AG10803 (cell line): Measurements from ENCODE around the gene NECTIN2.

ENCODE experiments used
- DNase-seq: peaks from one replicate; pipeline ENCODE4 v3.0.0; 2010; ENCODE audit warnings: low read depth
- H3K4me3 ChIP-seq: 2 replicates; pipeline ENCODE4 v1.5.1; 2011; ENCODE audit warnings: mild to moderate bottlenecking, low read length, control low read depth
- TF ChIP-seq, protein P1 (sequence below): conservative IDR thresholded peaks from 2 replicates; pipeline ENCODE4 v1.5.1; 2011; ENCODE audit warnings: mild to moderate bottlenecking, low read length, control low read depth, inconsistent platforms

The NECTIN2 gene

DNA sequence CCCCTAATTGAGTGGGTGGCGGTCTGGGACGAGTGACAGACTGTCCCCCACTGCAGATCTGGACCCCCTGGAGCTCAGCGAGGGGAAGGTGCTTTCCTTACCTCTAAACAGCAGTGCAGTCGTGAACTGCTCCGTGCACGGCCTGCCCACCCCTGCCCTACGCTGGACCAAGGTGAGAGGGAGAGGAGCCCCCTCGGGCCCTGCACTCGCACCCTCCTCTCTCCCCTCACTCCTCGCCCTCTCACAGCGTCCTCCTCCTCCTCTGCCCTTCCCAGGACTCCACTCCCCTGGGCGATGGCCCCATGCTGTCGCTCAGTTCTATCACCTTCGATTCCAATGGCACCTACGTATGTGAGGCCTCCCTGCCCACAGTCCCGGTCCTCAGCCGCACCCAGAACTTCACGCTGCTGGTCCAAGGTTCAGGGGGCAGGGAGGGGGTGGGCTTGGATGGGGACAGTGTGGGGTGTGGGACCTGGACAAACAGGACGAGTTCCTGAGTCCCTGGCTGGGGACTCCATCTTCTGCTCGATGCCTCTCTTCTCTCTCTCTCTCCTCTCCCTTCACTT, 27.5 kb upstream of the NECTIN2 start:
- TF ChIP-seq, protein P1, sequence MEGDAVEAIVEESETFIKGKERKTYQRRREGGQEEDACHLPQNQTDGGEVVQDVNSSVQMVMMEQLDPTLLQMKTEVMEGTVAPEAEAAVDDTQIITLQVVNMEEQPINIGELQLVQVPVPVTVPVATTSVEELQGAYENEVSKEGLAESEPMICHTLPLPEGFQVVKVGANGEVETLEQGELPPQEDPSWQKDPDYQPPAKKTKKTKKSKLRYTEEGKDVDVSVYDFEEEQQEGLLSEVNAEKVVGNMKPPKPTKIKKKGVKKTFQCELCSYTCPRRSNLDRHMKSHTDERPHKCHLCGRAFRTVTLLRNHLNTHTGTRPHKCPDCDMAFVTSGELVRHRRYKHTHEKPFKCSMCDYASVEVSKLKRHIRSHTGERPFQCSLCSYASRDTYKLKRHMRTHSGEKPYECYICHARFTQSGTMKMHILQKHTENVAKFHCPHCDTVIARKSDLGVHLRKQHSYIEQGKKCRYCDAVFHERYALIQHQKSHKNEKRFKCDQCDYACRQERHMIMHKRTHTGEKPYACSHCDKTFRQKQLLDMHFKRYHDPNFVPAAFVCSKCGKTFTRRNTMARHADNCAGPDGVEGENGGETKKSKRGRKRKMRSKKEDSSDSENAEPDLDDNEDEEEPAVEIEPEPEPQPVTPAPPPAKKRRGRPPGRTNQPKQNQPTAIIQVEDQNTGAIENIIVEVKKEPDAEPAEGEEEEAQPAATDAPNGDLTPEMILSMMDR, result no peak
- no peak overlapping the region for H3K4me3 ChIP-seq
- DNase-seq, result no peak

GRCh38 chr19:44819246-44819832, 26.8 kb upstream of the NECTIN2 start:
- DNase-seq, result no peak
- TF ChIP-seq, protein P1, result no peak
- H3K4me3 ChIP-seq, result no peak overlapping the region

- TF ChIP-seq, protein P1, result no peak
- DNase-seq, result no peak
- H3K4me3 ChIP-seq, result no peak overlapping the region
Measured at GRCh38 chr19:44820648-44821609, 25.2 kb upstream of the NECTIN2 start.

- TF ChIP-seq, protein P1, result no peak
- DNase-seq, result no peak
- no peak overlapping the region for H3K4me3 ChIP-seq
Measured at GRCh38 chr19:44822177-44822576, 23.9 kb upstream of the NECTIN2 start.

GRCh38 chr19:44822670-44823372, 23.3 kb upstream of the NECTIN2 start:
- TF ChIP-seq, protein P1, result no peak
- DNase-seq, result no peak
- no peak overlapping the region for H3K4me3 ChIP-seq

DNA sequence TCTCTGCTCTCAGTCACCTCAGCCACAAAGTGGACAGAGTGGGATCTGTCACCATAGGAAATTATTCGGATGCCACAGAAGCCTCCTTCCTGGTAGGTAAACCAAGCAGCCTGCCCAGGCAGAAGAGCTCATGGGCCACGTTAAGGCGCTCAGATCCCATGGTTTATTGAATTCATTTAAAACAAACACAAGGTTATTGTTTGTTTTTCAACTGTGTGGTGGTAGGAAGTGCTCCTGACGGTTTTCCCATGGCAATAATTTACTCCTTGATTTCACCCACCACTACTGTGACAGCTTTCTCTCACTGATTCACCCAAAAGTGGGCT, 22.8 kb upstream of the NECTIN2 start:
- TF ChIP-seq, protein P1, result no peak
- no peak for DNase-seq
- no peak overlapping the region for H3K4me3 ChIP-seq
